ENCODE results near the gene GLP1R. TPM values are rescaled to one million over a fixed set of nuclear protein-coding genes. Genes with fewer than 3 reads are reported as not detected.

Gene GLP1R
- total RNA-seq, 1 experiment from 2014 or later, result not detected

GRCh38 chr6:39079197-39080125, 30.9 kb downstream of the GLP1R start:
- in situ Hi-C loops (cut with HindIII; ENCODE audit: low sequenced_read_pairs), result no loop called here
- DNase-seq (ENCODE audit: low spot score), result no peak

- in situ Hi-C loops (cut with HindIII; ENCODE audit: low sequenced_read_pairs), result no loop called here
- DNase-seq (ENCODE audit: low spot score), result no peak
These were observed 31.8 kb downstream of the GLP1R start for GRCh38 chr6:39080246-39080875.

DNA sequence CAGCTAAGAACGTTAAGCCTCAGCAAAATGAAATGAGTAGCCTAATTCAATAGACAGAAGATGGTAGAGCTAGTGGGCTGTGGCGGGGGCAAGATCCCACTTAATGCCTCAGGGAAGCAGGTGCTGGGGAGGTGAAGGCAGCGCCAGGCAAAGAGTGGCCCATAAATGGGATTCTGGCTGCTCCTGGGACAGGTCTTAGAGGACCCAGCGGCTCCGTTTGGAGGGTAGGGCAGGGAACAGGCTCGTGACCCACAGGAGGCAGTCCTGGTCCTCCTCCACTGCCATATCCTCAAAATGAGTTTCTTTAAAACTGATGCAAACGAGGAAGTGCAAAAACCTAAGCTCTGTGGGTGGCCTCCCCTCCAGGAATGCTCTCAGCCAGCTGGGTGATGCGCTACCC, 33.7 kb downstream of the GLP1R start:
- DNase-seq (ENCODE audit: low spot score), result no peak
- in situ Hi-C loops (cut with HindIII; ENCODE audit: low sequenced_read_pairs), result no loop called here

DNA sequence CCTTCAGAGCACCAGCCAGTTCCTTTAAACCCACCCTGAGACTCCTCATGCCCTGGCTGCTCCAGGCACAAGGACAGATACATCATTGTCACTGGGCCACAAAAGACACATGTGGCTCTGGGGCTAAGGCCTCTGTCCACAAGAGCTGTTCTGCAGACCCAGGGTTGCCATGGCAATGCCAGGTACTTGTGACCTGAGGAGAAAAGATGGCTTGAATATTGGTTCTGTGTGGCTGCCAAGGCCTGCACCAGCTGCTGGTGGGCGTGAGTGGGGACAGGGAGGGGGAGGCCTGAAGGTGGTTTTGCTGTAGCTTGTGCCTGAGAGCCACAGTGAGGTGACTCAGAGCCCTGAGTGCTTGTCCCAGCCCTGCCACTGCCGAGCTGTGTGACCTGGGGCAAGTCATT, 34.7 kb downstream of the GLP1R start:
- in situ Hi-C loops (cut with HindIII; ENCODE audit: low sequenced_read_pairs), result no loop called here
- DNase-seq (ENCODE audit: low spot score), result no peak

DNA sequence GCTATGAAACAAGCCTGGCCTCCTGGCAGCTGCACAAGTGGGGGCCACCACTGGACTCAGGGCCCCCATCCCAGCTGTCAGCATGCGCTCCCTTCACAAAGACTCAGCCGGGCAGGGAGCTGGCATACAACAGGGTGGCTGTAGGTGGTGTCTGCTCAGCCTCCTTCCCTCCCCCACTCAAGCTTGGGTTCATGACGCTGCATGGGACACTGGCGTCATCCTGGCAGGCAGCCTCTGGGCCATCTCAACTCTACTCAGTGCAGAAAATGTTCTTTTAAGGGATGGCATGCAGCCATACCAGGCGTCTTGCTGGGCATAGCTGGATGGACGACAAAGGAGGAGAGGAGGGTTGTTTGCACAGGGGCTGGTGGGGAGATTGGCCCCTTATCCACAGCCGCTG, 35.9 kb downstream of the GLP1R start:
- DNase-seq (ENCODE audit: low spot score), result peak; percentile 20
- in situ Hi-C loops (cut with HindIII; ENCODE audit: low sequenced_read_pairs), result no loop called here

DNA sequence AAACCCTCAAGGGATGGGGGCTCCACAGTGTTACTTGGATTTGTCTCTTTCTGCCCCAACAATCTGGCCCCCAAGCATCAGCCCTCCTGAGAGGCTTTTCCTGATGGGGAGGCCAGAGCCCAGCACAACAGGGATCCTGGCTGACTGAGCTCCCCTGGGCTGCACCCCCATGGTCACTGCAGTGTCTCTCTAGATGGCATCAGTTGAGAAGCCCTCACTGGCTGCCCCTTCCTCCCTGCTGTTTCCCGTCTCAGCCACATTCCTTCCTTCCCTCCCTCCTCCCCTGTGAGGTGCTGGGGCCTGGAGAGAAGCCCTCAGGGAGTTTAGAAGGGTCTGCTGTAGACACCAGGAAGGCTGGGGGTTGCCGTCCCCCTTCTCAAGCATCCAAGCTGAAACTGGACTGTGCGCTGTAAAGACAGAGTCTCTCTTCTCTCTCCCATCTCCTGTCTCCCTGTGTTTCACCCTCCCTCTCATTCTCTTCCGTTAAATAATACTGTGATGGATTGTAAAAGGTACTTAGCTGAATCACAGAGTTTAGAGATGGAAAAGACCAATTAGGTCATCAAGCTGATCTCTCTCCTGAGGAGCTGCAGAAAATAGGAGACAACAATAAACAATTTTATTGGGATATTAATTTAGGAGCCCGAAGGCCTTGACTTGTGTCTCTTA, 36.7 kb downstream of the GLP1R start:
- in situ Hi-C loops (cut with HindIII; ENCODE audit: low sequenced_read_pairs), result no loop called here
- DNase-seq (ENCODE audit: low spot score), result no peak

GRCh38 chr6:39086294-39086693, 37.7 kb downstream of the GLP1R start:
- in situ Hi-C loops (cut with HindIII; ENCODE audit: low sequenced_read_pairs), result no loop called here
- no peak for DNase-seq (ENCODE audit: low spot score)

GRCh38 chr6:39086711-39087110, 38.1 kb downstream of the GLP1R start:
- in situ Hi-C loops (cut with HindIII; ENCODE audit: low sequenced_read_pairs), result no loop called here

GRCh38 chr6:39087197-39087596, 38.6 kb downstream of the GLP1R start:
- DNase-seq (ENCODE audit: low spot score), result no peak
- in situ Hi-C loops (cut with HindIII; ENCODE audit: low sequenced_read_pairs), result no loop called here

More at GRCh38 chr6:39086711-39087110, 38.1 kb downstream of the GLP1R start:
- DNase-seq (ENCODE audit: low spot score), result no peak

- no peak for DNase-seq (ENCODE audit: low spot score)
- in situ Hi-C loops (cut with HindIII; ENCODE audit: low sequenced_read_pairs), result no loop called here
These were observed 39.8 kb downstream of the GLP1R start for GRCh38 chr6:39088331-39088730.

GRCh38 chr6:39090036-39090435, 41.5 kb downstream of the GLP1R start:
- DNase-seq (ENCODE audit: low spot score), result no peak
- in situ Hi-C loops (cut with HindIII; ENCODE audit: low sequenced_read_pairs), result no loop called here

- DNase-seq (ENCODE audit: low spot score), result no peak
- in situ Hi-C loops (cut with HindIII; ENCODE audit: low sequenced_read_pairs), result no loop called here
These were observed 42.6 kb downstream of the GLP1R start for GRCh38 chr6:39091220-39091619.

GRCh38 chr6:39092124-39092523, 43.5 kb downstream of the GLP1R start:
- in situ Hi-C loops (cut with HindIII; ENCODE audit: low sequenced_read_pairs), result no loop called here

DNA sequence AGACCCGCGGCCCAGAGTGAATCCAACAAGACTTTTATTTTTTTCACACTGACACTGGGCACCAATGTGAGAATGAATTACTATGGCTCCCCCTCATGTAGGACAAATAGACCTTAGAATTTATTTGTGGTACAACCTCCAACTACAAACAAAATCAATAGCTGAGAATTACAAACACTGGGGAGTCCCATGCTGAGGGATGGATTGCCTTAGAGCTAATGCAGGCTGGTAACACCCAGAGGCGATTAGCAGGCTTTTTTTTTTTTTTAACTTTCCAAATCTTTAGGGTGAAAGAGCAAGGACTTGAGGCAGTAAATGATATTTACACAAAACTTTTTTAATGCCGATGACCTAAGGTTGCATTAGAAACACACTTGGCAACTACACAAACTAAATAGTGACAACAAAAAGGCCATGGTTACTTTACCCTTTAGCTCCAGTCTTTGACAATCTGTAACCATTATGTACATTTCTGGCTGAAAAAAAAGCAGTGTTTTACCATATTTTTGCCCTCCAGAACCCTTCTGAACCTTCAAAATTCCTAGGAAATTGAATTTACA, 44.6 kb downstream of the GLP1R start:
- no peak for DNase-seq (ENCODE audit: low spot score)
- in situ Hi-C loops (cut with HindIII; ENCODE audit: low sequenced_read_pairs), result no loop called here

More at GRCh38 chr6:39092124-39092523, 43.5 kb downstream of the GLP1R start:
- DNase-seq (ENCODE audit: low spot score), result no peak

- DNase-seq (ENCODE audit: low spot score), result no peak
- in situ Hi-C loops (cut with HindIII; ENCODE audit: low sequenced_read_pairs), result no loop called here
These were observed 47.0 kb downstream of the GLP1R start for GRCh38 chr6:39095578-39095977.

- in situ Hi-C loops (cut with HindIII; ENCODE audit: low sequenced_read_pairs), result no loop called here
- no peak for DNase-seq (ENCODE audit: low spot score)
These were observed 51.8 kb downstream of the GLP1R start for GRCh38 chr6:39100358-39100757.

DNA sequence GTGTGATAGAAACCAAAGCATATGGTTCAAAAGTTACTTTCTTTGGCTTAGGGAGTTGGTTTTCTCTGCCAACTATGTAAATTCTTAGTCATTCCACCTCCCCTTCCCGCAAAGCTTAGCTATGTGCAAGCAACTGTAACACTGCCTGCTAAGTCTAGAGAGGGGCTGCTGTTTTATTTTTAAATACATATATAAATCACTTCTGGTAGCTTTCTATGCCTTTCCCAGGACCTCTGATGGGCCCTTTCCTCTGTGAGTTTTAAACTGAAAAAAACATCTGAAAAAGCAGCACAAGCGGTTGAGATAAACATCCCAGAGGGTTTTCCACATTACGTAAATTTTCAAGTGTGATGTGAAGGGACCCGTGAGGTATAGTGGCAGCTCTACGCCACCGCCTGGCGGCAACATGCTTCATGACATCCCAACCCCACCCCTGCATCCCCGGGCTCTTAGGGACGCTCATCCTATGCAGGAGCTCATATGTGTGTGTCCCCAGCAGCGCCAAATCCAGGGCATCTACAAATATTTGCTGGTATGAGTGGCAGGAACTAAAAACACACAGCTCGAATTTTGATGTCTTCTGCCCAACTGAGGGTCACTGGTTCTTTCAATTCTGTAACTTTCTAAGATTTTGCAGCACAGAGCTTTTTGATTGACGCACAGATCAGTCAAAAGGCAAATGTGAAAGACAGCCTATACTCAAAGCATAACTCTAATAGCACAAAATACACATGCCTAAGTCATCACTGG, 53.7 kb downstream of the GLP1R start:
- no peak for DNase-seq (ENCODE audit: low spot score)
- in situ Hi-C loops (cut with HindIII; ENCODE audit: low sequenced_read_pairs), result no loop called here

DNA sequence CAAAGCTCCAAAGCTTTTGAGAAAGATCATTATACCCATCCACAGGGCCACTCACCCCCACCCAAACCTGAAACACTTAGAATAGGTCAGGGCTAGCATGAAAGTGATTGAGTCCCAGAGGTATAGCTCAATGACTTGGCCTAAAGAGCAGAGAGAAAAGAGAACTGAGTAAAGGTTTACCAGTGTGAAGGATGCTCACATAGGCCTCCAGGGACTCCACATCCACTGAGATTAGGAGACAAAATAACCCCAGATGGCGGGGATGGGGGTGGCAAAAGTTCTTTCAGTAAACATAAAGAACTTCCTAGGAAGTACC, 54.2 kb downstream of the GLP1R start:
- no peak for DNase-seq (ENCODE audit: low spot score)
- in situ Hi-C loops (cut with HindIII; ENCODE audit: low sequenced_read_pairs), result no loop called here

DNA sequence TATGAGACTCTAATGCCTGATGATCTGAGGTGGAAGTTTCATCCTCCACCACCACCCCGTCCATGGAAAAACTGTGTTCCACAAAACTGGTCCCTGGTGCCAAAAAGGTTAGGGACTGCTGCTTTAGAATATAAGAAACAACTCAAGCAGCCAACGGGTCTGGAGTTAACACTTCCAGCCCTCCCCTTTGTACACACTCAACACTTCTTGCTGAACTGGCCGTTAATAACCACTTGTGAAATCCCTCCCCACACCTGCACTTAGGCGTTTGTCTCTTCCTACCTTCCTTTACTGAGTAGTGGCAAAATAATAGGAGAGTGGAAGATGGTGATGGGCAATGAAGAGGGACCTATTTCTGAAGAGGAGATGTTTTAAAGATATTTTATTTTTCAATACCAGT, 55.9 kb downstream of the GLP1R start:
- in situ Hi-C loops (cut with HindIII; ENCODE audit: low sequenced_read_pairs), result no loop called here

More for the DNA sequence above, 55.9 kb downstream of the GLP1R start:
- DNase-seq (ENCODE audit: low spot score), result no peak

Data from G401 (cell line).